ENCODE results near the gene ASH1L.

ASH1L gene

DNA sequence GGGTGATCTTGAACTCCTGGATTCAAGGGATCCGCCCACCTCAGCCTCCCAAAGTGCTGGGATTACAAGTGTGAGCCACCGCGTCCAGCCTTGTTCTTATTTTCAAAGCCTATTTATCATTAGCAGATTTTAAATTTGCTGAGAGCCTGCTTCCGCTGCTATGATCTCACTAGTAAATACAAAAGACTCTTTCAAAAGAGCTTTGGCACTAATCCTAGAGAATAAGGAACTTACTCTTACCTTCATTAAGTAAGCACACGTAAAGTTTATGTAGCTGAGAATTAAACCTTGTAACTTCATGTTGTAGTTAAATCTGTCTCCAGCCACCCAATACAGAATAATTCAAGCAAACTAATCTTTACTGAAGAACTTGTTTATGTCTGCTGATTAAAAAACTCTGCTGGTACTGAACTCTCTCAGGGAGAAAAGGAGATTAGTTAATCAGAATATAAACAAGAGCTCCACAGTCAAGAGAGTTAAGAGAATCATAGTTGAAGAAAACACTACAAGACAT lies 169.6 kb downstream of the ASH1L start:
- Histone ChIP-seq H3K27ac (ENCODE audit: extremely low read depth, low read depth, low read length) (peak overlapping the region; percentile 41; the same call in 1 of the 2 replicates), H3K36me3 (ENCODE audit: control insufficient read depth in 2 of 2, insufficient read depth in 1 of 2, low read length in 2 of 2) (peaks cover 22 to 38% of the 10 kb centered on the region in 2 experiments), H3K9me3 (ENCODE audit: control insufficient read depth, insufficient read depth, low read depth, low read length) (no peaks in the 10 kb centered on the region), H3K4me1 (ENCODE audit: control insufficient read depth, insufficient read depth, low read length) (no peaks in the 10 kb centered on the region), H3K4me3 (ENCODE audit: low read depth, low read length) (no peak overlapping the region)
- POLR2A ChIA-PET: no interaction called here
- TF ChIP-seq, protein P1, sequence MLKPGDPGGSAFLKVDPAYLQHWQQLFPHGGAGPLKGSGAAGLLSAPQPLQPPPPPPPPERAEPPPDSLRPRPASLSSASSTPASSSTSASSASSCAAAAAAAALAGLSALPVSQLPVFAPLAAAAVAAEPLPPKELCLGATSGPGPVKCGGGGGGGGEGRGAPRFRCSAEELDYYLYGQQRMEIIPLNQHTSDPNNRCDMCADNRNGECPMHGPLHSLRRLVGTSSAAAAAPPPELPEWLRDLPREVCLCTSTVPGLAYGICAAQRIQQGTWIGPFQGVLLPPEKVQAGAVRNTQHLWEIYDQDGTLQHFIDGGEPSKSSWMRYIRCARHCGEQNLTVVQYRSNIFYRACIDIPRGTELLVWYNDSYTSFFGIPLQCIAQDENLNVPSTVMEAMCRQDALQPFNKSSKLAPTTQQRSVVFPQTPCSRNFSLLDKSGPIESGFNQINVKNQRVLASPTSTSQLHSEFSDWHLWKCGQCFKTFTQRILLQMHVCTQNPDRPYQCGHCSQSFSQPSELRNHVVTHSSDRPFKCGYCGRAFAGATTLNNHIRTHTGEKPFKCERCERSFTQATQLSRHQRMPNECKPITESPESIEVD (tag by site-specific recombination; IDR thresholded peaks at IDR 0.05): peak; percentile 59; the same call in 1 of the 2 replicates
- no peak for TF ChIP-seq ZNF792 (tag by site-specific recombination; IDR thresholded peaks at IDR 0.05)
- CTCF ChIA-PET: no interaction called here

DNA sequence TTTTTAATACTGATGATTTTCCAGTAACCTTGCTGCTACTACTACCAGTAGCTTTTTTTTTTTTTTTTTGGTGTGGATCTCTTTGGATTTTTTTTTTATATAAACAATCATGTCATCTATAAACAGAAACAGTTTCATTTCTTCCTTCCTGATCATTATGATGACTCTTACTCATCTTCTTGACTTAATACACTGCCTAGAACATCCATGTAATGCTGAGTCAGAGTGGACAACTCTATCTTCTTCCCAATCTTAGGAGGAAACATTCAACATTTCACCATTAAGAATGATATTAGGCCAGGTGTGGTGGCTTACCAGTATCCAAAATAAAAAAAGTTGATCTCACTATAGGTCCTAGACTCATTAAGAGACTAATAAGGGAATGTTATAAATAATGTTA lies 172.8 kb downstream of the ASH1L start:
- no peaks in the 10 kb centered on the region for H3K4me1 ChIP-seq (ENCODE audit: control insufficient read depth, insufficient read depth, low read length)
- no peak overlapping the region for H3K4me3 ChIP-seq (ENCODE audit: low read depth, low read length)
- ChIA-PET POLR2A (interaction anchor here (0.6 kb wide), 3 partner anchors 9 to 939 kb away, joined by 3 read pairs; no protein-coding TSS in a partner anchor), CTCF (interaction anchor here (0.7 kb wide), 1 partner anchor 67 kb away, joined by 3 read pairs; no protein-coding TSS in a partner anchor)
- H3K9me3 ChIP-seq (ENCODE audit: control insufficient read depth, insufficient read depth, low read depth, low read length): no peaks in the 10 kb centered on the region
- peaks cover 22 to 44% of the 10 kb centered on the region in 2 experiments for H3K36me3 ChIP-seq (ENCODE audit: control insufficient read depth in 2 of 2, insufficient read depth in 1 of 2, low read length in 2 of 2)
- H3K27ac ChIP-seq (ENCODE audit: extremely low read depth, low read depth, low read length): no peak overlapping the region
- TF ChIP-seq, protein P2, sequence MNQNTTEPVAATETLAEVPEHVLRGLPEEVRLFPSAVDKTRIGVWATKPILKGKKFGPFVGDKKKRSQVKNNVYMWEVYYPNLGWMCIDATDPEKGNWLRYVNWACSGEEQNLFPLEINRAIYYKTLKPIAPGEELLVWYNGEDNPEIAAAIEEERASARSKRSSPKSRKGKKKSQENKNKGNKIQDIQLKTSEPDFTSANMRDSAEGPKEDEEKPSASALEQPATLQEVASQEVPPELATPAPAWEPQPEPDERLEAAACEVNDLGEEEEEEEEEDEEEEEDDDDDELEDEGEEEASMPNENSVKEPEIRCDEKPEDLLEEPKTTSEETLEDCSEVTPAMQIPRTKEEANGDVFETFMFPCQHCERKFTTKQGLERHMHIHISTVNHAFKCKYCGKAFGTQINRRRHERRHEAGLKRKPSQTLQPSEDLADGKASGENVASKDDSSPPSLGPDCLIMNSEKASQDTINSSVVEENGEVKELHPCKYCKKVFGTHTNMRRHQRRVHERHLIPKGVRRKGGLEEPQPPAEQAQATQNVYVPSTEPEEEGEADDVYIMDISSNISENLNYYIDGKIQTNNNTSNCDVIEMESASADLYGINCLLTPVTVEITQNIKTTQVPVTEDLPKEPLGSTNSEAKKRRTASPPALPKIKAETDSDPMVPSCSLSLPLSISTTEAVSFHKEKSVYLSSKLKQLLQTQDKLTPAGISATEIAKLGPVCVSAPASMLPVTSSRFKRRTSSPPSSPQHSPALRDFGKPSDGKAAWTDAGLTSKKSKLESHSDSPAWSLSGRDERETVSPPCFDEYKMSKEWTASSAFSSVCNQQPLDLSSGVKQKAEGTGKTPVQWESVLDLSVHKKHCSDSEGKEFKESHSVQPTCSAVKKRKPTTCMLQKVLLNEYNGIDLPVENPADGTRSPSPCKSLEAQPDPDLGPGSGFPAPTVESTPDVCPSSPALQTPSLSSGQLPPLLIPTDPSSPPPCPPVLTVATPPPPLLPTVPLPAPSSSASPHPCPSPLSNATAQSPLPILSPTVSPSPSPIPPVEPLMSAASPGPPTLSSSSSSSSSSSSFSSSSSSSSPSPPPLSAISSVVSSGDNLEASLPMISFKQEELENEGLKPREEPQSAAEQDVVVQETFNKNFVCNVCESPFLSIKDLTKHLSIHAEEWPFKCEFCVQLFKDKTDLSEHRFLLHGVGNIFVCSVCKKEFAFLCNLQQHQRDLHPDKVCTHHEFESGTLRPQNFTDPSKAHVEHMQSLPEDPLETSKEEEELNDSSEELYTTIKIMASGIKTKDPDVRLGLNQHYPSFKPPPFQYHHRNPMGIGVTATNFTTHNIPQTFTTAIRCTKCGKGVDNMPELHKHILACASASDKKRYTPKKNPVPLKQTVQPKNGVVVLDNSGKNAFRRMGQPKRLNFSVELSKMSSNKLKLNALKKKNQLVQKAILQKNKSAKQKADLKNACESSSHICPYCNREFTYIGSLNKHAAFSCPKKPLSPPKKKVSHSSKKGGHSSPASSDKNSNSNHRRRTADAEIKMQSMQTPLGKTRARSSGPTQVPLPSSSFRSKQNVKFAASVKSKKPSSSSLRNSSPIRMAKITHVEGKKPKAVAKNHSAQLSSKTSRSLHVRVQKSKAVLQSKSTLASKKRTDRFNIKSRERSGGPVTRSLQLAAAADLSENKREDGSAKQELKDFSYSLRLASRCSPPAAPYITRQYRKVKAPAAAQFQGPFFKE (tag by site-specific recombination; IDR thresholded peaks at IDR 0.05; ENCODE audit: borderline replicate concordance): no peak
- no peak for TF ChIP-seq ZNF274 (IDR thresholded peaks at IDR 0.05; ENCODE audit: low read length)
- TF ChIP-seq ZNF274 (tag by site-specific recombination; IDR thresholded peaks at IDR 0.05; ENCODE audit: borderline replicate concordance): no peak
- TF ChIP-seq ZNF174 (tag by site-specific recombination; IDR thresholded peaks at IDR 0.05): no peak
- TF ChIP-seq OSR2 (tag by site-specific recombination; IDR thresholded peaks at IDR 0.05): no peak
- TF ChIP-seq, protein P1 (tag by site-specific recombination; IDR thresholded peaks at IDR 0.05): no peak
- TF ChIP-seq, protein P3, sequence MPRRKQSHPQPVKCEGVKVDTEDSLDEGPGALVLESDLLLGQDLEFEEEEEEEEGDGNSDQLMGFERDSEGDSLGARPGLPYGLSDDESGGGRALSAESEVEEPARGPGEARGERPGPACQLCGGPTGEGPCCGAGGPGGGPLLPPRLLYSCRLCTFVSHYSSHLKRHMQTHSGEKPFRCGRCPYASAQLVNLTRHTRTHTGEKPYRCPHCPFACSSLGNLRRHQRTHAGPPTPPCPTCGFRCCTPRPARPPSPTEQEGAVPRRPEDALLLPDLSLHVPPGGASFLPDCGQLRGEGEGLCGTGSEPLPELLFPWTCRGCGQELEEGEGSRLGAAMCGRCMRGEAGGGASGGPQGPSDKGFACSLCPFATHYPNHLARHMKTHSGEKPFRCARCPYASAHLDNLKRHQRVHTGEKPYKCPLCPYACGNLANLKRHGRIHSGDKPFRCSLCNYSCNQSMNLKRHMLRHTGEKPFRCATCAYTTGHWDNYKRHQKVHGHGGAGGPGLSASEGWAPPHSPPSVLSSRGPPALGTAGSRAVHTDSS (tag by site-specific recombination; IDR thresholded peaks at IDR 0.05): no peak
- no peak for TF ChIP-seq ZNF837 (tag by site-specific recombination; IDR thresholded peaks at IDR 0.05)
- TF ChIP-seq GLIS1 (tag by site-specific recombination; IDR thresholded peaks at IDR 0.05): no peak
- TF ChIP-seq ZNF394 (tag by site-specific recombination; IDR thresholded peaks at IDR 0.05; ENCODE audit: borderline replicate concordance): no peak
- TF ChIP-seq ZNF292 (tag by site-specific recombination; IDR thresholded peaks at IDR 0.05; ENCODE audit: borderline replicate concordance, low read depth): no peak
- TF ChIP-seq, protein P4, sequence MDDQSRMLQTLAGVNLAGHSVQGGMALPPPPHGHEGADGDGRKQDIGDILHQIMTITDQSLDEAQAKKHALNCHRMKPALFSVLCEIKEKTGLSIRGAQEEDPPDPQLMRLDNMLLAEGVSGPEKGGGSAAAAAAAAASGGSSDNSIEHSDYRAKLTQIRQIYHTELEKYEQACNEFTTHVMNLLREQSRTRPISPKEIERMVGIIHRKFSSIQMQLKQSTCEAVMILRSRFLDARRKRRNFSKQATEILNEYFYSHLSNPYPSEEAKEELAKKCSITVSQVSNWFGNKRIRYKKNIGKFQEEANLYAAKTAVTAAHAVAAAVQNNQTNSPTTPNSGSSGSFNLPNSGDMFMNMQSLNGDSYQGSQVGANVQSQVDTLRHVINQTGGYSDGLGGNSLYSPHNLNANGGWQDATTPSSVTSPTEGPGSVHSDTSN (CRISPR knock-in tag; IDR thresholded peaks at IDR 0.05): no peak
- TF ChIP-seq, protein P5, sequence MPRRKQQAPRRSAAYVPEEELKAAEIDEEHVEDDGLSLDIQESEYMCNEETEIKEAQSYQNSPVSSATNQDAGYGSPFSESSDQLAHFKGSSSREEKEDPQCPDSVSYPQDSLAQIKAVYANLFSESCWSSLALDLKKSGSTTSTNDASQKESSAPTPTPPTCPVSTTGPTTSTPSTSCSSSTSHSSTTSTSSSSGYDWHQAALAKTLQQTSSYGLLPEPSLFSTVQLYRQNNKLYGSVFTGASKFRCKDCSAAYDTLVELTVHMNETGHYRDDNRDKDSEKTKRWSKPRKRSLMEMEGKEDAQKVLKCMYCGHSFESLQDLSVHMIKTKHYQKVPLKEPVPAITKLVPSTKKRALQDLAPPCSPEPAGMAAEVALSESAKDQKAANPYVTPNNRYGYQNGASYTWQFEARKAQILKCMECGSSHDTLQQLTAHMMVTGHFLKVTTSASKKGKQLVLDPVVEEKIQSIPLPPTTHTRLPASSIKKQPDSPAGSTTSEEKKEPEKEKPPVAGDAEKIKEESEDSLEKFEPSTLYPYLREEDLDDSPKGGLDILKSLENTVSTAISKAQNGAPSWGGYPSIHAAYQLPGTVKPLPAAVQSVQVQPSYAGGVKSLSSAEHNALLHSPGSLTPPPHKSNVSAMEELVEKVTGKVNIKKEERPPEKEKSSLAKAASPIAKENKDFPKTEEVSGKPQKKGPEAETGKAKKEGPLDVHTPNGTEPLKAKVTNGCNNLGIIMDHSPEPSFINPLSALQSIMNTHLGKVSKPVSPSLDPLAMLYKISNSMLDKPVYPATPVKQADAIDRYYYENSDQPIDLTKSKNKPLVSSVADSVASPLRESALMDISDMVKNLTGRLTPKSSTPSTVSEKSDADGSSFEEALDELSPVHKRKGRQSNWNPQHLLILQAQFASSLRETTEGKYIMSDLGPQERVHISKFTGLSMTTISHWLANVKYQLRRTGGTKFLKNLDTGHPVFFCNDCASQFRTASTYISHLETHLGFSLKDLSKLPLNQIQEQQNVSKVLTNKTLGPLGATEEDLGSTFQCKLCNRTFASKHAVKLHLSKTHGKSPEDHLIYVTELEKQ (tag by site-specific recombination; IDR thresholded peaks at IDR 0.05; ENCODE audit: borderline replicate concordance): no peak
- no peak for TF ChIP-seq KLF7 (tag by site-specific recombination; IDR thresholded peaks at IDR 0.05; ENCODE audit: borderline replicate concordance)
- TF ChIP-seq ZNF2 (tag by site-specific recombination; IDR thresholded peaks at IDR 0.05): no peak
- no peak for TF ChIP-seq ZNF140 (tag by site-specific recombination; IDR thresholded peaks at IDR 0.05)
- TF ChIP-seq ZNF473 (tag by site-specific recombination; IDR thresholded peaks at IDR 0.05): no peak
